ENCODE data around the gene RAB8B. TPM values are rescaled to one million over a fixed set of nuclear protein-coding genes. Genes with fewer than 3 reads are reported as not detected.

Gene RAB8B
- total RNA-seq, result 10 to 100 TPM; 55.2 to 64.1 TPM

GRCh38 chr15:63188926-63189871 is at the start of gene RAB8B:
Gene RAB8B (plus strand): TSS chr15:63189606. CDS start chr15:63189625, 19 bp downstream.
- ATAC-seq (ENCODE audit: insufficient number of reproducible peaks, low FRiP score, low read depth), result peak; percentile 81

GRCh38 chr15:63140936-63141335 is 48.5 kb upstream of the RAB8B start:
- Histone ChIP-seq H3K27ac (no peak overlapping the region), H3K4me1 (ENCODE audit: control insufficient read depth in 1 of 2, low read depth in 2 of 2) (peaks cover 0 to 15% of the 10 kb centered on the region in 2 donors), H3K36me3 (no peaks in the 10 kb centered on the region), H3K4me3 (no peak overlapping the region), H3K9me3 (no peaks in the 10 kb centered on the region), H3K27me3 (replicated peaks; ENCODE audit: insufficient read depth) (no peaks in the 10 kb centered on the region)
- TF ChIP-seq CTCF (IDR thresholded peaks at IDR 0.05), result no peak
- no peak for ATAC-seq (ENCODE audit: insufficient number of reproducible peaks, low FRiP score, low read depth)
- no peak for DNase-seq (ENCODE audit: low spot score)

More at GRCh38 chr15:63188926-63189871, at the start of gene RAB8B:
- Histone ChIP-seq H3K27me3 (replicated peaks; ENCODE audit: insufficient read depth) (no peaks in the 10 kb centered on the region), H3K27ac (peak within 1 kb of the TSS; percentile 76 to 92), H3K4me3 (peak within 1 kb of the TSS; percentile 97), H3K4me1 (ENCODE audit: control insufficient read depth in 1 of 2, low read depth in 2 of 2) (peaks cover 18 to 35% of the 10 kb centered on the region in 2 donors), H3K36me3 (no peaks in the 10 kb centered on the region), H3K9me3 (no peaks in the 10 kb centered on the region)
- DNase-seq (ENCODE audit: low spot score), result peak; percentile 95
- no peak for TF ChIP-seq CTCF (IDR thresholded peaks at IDR 0.05)

GRCh38 chr15:63145426-63145825 is 44.0 kb upstream of the RAB8B start:
- ATAC-seq (ENCODE audit: insufficient number of reproducible peaks, low FRiP score, low read depth), result no peak
- Histone ChIP-seq H3K27me3 (replicated peaks; ENCODE audit: insufficient read depth) (no peaks in the 10 kb centered on the region), H3K27ac (no peak overlapping the region), H3K36me3 (peaks cover 4% of the 10 kb centered on the region), H3K4me1 (ENCODE audit: control insufficient read depth in 1 of 2, low read depth in 2 of 2) (peaks cover 0 to 4% of the 10 kb centered on the region in 2 donors), H3K9me3 (no peaks in the 10 kb centered on the region), H3K4me3 (no peak overlapping the region)
- TF ChIP-seq CTCF (IDR thresholded peaks at IDR 0.05), result no peak
- no peak for DNase-seq (ENCODE audit: low spot score)

- H3K4me1 ChIP-seq (ENCODE audit: control insufficient read depth in 1 of 2, low read depth in 2 of 2), result peaks cover 0 to 6% of the 10 kb centered on the region in 2 donors
- ATAC-seq (ENCODE audit: insufficient number of reproducible peaks, low FRiP score, low read depth), result no peak
- peaks cover 11% of the 10 kb centered on the region for H3K36me3 ChIP-seq
- H3K9me3 ChIP-seq, result no peaks in the 10 kb centered on the region
- no peak overlapping the region for H3K27ac ChIP-seq
- no peak for DNase-seq (ENCODE audit: low spot score)
- H3K4me3 ChIP-seq, result no peak overlapping the region
- TF ChIP-seq CTCF (IDR thresholded peaks at IDR 0.05), result no peak
- no peaks in the 10 kb centered on the region for H3K27me3 ChIP-seq (replicated peaks; ENCODE audit: insufficient read depth)
Observed at GRCh38 chr15:63146684-63147083, 42.7 kb upstream of the RAB8B start.

GRCh38 chr15:63151665-63152064 is 37.7 kb upstream of the RAB8B start:
- peaks cover 25% of the 10 kb centered on the region for H3K36me3 ChIP-seq
- ATAC-seq (ENCODE audit: insufficient number of reproducible peaks, low FRiP score, low read depth) (no peak), DNase-seq (ENCODE audit: low spot score) (no peak)
- H3K27ac ChIP-seq, result no peak overlapping the region
- H3K4me3 ChIP-seq, result no peak overlapping the region
- no peaks in the 10 kb centered on the region for H3K9me3 ChIP-seq
- no peaks in the 10 kb centered on the region for H3K27me3 ChIP-seq (replicated peaks; ENCODE audit: insufficient read depth)
- no peak for TF ChIP-seq CTCF (IDR thresholded peaks at IDR 0.05)
- H3K4me1 ChIP-seq (ENCODE audit: control insufficient read depth in 1 of 2, low read depth in 2 of 2), result peaks cover 17 to 27% of the 10 kb centered on the region in 2 donors

Data from thoracic aorta (tissue), 2 donors.